ENCODE results near the gene TRIM38. TPM values are rescaled to one million over a fixed set of nuclear protein-coding genes. Genes with fewer than 3 reads are reported as not detected.

TRIM38 gene
- total and polyA plus RNA-seq, 7 donors = 4.2 to 13.3 (median 8.2) TPM

DNA sequence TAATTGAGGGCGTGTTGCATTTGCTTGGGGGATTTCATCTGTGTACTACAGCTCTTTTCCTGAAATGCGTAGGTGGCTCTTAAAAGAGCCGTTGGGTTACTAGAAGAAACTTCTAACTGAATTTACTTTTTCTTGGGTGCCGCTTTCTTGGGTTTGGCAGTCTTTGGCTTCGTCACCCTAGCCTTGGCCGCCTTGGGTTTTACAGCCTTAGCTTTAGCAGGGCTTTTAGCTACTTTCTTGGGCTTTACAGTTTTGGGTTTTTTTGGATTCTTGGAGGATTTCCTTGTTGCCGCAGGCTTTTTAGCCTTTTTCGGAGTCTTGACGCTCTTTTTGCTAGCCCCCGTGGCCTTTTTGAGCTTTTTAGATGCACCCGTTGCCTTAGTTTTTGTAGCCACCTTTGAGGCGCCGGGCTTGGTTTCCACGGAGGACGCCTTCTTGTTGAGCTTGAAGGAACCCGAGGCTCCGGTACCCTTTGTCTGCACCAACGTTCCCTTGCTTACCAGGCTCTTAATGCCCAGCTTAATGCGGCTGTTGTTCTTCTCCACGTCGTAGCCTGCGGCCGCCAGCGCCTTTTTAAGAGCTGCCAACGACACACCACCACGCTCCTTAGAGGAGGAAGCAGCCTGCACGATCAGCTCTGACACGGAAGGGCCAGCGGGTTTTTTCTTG is 54.5 kb downstream of the TRIM38 start:
- Histone ChIP-seq H3K36me3 (no peaks in the 10 kb centered on the region), H3K4me3 (peak overlapping the region; percentile 13 to 51 (median 42)), H3K9me3 (no peaks in the 10 kb centered on the region), H3K27me3 (no peaks in the 10 kb centered on the region), H3K4me1 (peaks cover 0 to 29% (median 9%) of the 10 kb centered on the region in 4 donors), H3K27ac (peak overlapping the region; percentile 78 to 85 (median 80))
- WGBS, 2 donors = 44 to 79% methylated on average over 29 of the region's 29 CpGs
- intact Hi-C loops (cut with DNase I) = no loop called here
- DNase-seq = no peak
- TF ChIP-seq POLR2A (IDR thresholded peaks at IDR 0.05) = no peak
- TF ChIP-seq EP300 (IDR thresholded peaks at IDR 0.05) = no peak
- no peak for TF ChIP-seq POLR2AphosphoS5 (IDR thresholded peaks at IDR 0.05)
- TF ChIP-seq, protein P1, sequence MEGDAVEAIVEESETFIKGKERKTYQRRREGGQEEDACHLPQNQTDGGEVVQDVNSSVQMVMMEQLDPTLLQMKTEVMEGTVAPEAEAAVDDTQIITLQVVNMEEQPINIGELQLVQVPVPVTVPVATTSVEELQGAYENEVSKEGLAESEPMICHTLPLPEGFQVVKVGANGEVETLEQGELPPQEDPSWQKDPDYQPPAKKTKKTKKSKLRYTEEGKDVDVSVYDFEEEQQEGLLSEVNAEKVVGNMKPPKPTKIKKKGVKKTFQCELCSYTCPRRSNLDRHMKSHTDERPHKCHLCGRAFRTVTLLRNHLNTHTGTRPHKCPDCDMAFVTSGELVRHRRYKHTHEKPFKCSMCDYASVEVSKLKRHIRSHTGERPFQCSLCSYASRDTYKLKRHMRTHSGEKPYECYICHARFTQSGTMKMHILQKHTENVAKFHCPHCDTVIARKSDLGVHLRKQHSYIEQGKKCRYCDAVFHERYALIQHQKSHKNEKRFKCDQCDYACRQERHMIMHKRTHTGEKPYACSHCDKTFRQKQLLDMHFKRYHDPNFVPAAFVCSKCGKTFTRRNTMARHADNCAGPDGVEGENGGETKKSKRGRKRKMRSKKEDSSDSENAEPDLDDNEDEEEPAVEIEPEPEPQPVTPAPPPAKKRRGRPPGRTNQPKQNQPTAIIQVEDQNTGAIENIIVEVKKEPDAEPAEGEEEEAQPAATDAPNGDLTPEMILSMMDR (IDR thresholded peaks at IDR 0.05) = no peak

DNA sequence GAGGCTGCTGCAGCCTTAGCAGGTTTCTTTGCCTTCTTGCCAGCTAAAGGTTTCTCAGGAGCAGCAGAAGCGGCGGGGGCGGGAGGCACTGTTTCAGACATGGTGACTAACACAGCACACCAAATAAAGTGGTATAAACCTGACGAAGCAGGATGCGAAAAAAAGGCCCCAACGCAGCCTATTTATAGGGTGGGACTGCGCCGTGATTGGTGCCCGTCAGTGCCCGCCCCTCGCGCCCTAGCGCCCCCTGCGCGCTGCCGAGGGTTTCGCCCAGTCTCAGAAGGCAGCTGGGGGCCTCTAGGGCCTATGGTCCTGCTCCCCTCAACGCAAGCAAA is 55.0 kb downstream of the TRIM38 start:
- intact Hi-C loops (cut with DNase I) = no loop called here
- no peaks in the 10 kb centered on the region for H3K9me3 ChIP-seq
- no peaks in the 10 kb centered on the region for H3K27me3 ChIP-seq
- DNase-seq = peak; percentile 91
- H3K4me1 ChIP-seq = peaks cover 0 to 29% (median 9%) of the 10 kb centered on the region in 4 donors
- TF ChIP-seq POLR2AphosphoS5 (IDR thresholded peaks at IDR 0.05) = peak; percentile 53 to 75 (median 68)
- no peak for TF ChIP-seq EP300 (IDR thresholded peaks at IDR 0.05)
- TF ChIP-seq POLR2A (IDR thresholded peaks at IDR 0.05) = peak in 1 of 2 donors; percentile 20
- TF ChIP-seq, protein P1 (IDR thresholded peaks at IDR 0.05) = peak in 1 of 4 experiments; percentile 23
- H3K36me3 ChIP-seq = no peaks in the 10 kb centered on the region
- peak overlapping the region; percentile 78 to 85 (median 80) for H3K27ac ChIP-seq
- WGBS, 2 donors = 31 to 76% methylated on average over 18 of the region's 18 CpGs
- peak overlapping the region; percentile 13 to 51 (median 42) for H3K4me3 ChIP-seq

DNA sequence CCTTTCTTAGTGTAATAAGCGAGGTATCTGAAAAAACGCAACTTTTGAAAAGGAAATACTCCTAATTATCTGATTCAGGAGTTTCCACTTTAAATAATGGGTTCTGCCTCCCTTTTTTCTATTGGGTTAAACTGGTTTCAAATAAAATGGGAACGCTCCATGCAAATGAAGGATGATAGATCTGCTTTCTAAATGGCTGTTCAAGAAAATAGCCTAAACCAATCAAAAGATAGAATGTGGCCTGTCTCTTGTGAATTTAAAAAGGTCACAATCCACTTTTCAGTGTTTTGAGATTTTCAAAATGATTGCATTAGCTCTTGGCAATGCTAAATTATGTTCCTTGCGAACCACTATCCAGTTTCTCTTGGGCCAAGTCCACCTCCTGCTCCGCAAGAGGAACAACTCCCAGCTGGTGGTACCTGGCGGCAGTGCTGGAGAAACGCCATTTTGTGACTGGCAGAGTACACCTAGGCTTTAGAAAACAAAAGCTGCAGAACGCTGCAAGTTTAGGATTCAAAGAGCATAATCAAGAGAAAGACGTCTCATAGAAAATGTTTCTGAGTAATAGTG is 56.7 kb downstream of the TRIM38 start:
- Histone ChIP-seq H3K4me3 (peak overlapping the region in 1 of 4 donors; percentile 67), H3K4me1 (peaks cover 0 to 29% (median 9%) of the 10 kb centered on the region in 4 donors), H3K9me3 (no peaks in the 10 kb centered on the region), H3K36me3 (no peaks in the 10 kb centered on the region), H3K27ac (peak overlapping the region; percentile 94 to 99 (median 97)), H3K27me3 (no peaks in the 10 kb centered on the region)
- 85 to 86% methylated on average over 9 of the region's 9 CpGs for WGBS, 2 donors
- no peak for DNase-seq
- intact Hi-C loops (cut with DNase I) = no loop called here
- TF ChIP-seq POLR2AphosphoS5 (IDR thresholded peaks at IDR 0.05) = no peak
- TF ChIP-seq, protein P1 (IDR thresholded peaks at IDR 0.05) = no peak
- no peak for TF ChIP-seq POLR2A (IDR thresholded peaks at IDR 0.05)
- no peak for TF ChIP-seq EP300 (IDR thresholded peaks at IDR 0.05)

DNA sequence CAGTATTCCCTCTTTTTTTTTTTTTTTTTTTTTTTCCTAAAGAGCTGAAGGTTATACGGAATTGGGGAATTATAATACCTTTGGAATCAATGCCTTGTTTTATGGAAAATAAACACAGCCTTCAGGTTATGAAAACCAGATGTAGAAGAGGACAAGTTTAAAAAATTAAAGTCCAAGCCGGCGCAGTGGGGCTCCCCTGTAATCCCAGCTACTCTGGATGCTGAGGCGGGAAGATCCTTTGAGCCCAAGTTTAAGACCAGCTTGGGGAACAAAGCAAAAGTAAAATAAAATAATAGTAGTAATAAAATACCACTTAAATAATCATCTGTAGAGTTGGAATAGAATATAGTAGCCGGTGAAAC is 57.3 kb downstream of the TRIM38 start:
- Histone ChIP-seq H3K9me3 (no peaks in the 10 kb centered on the region), H3K27me3 (no peaks in the 10 kb centered on the region), H3K4me1 (peaks cover 0 to 35% (median 12%) of the 10 kb centered on the region in 4 donors), H3K27ac (peak overlapping the region; percentile 94 to 99 (median 97)), H3K36me3 (no peaks in the 10 kb centered on the region), H3K4me3 (peak overlapping the region; percentile 58 to 67 (median 62))
- intact Hi-C loops (cut with DNase I) = loop anchor here (5.0 to 10.0 kb wide), 4 partner anchors 197 to 1815 kb away; partner anchors contain the start of gene HMGN4
- TF ChIP-seq POLR2AphosphoS5 (IDR thresholded peaks at IDR 0.05) (no peak), POLR2A (IDR thresholded peaks at IDR 0.05) (no peak), EP300 (IDR thresholded peaks at IDR 0.05) (no peak)
- TF ChIP-seq, protein P1 (IDR thresholded peaks at IDR 0.05) = no peak
- 34 to 59% methylated on average over 5 of the region's 5 CpGs for WGBS, 2 donors
- no peak for DNase-seq

Data from sigmoid colon (tissue), 7 donors.